Stimulated activated CD4-positive, alpha-beta T cell treated with anti-CD3 and anti-CD28 coated beads, Interleukin-12 subunit alpha, Interleukin-12 subunit beta, amount 100 ng/mL, for 48 hours (primary cell): ENCODE measurements around the gene ZNF653.
"Not testable (repeated sequence)": the region's sequence is repeated elsewhere in the genome, so short reads cannot be mapped to it uniquely, and the experiment has no call there.

Experiments used
- DNase-seq, 3 donors: peaks; one replicate each; pipeline ENCODE4 v3.0.0-alpha.2; 2020; ENCODE audit warnings: low read depth in 2 of 3, low spot score in 1 of 3

The ZNF653 gene

GRCh38 chr19:11457115-11457514, 48.5 kb downstream of the ZNF653 start:
- no peak for DNase-seq

- DNase-seq, result no peak
Measured at GRCh38 chr19:11456659-11457058, 49.0 kb downstream of the ZNF653 start.

DNA sequence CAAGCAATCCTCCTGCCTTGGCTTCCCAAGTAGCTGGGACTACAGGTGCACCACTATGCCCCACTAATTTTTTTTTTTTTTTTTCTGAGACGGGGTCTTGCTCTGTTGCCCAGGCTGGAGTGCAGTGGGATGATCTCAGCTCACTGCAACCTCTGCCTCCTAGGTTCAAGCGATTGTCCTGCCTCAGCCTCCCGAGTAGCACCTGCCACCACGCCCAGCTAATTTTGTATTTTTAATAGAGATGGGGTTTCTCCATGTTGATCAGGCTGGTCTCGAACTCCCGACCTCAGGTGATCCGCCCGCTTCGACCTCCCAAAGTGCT, 50.4 kb downstream of the ZNF653 start:
- not testable (repeated sequence) for DNase-seq

DNA sequence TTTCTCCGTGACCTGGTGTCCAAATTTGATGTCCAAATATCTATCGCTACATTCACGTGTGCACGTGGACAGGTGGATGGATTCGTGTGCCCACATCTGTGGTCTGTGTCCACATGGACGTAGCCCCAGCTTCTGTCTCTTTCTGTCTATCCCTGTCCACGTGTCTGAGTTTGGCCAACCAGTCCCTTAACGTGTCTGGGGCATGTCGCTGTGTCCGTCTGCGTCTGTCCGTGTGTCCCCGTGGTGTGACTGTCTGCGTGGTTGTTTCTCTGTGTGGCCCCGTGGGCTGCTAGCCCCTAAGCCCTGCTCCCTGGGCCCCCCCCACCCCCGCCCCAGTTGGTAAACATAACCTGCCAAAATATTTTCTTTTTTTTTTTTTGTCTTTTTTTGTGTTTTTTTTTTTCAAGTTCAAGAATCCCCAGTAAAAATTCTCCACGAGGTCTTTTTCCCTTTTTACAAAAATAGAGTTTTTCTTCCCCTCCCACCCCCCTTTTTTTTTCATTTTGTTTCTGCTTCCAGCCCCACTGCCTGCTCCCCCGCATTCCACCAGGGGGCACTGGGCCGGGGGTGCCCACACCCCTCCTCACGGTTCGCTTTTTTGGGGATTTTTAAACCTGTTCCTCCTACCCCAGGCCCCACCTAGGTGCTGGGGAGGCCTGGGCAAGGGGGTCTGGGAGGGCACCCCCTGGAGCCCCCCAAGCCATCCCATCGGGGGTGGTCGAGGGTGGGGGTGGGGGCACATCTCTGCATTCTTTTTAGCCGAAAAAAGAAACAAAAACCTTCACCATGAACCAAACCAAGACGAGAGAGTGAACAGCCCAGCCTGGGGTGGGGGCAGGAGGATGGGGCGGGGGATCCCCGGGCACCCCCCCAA, 51.9 kb downstream of the ZNF653 start:
- no peak for DNase-seq

GRCh38 chr19:11452620-11453310, 52.9 kb downstream of the ZNF653 start:
- no peak for DNase-seq

DNA sequence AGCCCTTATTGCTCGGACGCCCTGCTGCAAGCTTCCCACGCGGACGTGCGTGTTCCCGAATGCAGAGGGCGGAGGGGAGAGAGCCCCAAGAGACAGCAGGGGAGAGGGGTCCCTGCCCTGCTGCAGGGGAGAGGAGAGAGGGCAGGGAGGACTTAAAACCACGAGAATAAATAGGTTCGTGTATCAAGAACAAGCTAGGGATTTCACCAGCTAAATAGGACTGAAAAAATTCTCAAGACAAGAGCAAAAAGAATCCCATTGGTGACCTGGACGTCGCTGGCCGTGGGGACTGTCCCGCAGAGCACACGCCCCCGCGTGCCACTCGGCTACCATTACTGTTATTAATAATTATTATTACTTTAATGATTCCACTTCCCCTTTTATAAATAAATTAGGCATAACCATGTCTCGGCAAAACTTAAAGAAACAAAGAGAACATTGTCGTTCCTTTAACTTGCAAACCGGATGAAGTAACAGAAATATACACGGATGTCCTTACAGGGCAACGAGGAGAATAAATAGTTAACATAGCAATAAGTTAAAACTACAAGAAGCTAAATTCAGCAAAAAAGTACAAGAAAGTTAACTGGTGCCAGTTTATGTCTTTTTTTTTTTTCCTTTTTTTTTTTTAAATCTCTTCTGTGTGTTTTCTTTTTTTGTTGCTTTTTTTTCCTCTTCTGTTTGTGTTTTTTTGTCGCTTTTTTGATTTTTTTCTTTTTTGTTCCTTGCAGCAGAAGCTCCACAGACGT, 53.6 kb downstream of the ZNF653 start:
- DNase-seq, result no peak

DNA sequence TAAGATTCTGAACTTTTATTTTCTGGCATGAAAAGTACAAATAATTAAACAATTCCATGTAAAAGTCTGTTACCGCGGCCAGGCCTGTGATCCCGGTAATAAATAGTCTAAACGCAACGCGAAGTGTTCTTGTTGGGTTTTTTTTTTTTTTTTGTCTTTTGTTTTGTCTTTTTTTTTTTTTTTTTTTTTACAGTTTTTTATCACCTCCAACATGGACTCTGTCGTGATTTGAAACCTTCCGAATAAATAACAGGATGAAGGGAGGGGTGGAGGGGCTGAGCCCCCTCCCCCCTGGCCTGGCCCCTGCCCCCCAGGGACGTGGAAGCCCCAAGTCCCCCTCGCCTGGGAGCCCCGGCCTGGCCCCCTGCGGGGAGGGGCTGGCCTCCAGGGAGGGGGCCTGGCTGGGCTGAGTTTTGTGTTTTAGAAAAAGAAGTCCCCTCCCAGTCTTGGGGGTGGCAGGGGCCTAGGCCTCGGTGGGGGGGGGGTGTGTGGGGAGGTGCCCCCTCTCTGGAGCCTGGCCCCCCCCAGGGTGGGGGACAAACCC, 54.2 kb downstream of the ZNF653 start:
- DNase-seq, result no peak

- DNase-seq, result no peak
Measured at GRCh38 chr19:11450570-11451326, 54.9 kb downstream of the ZNF653 start.

DNA sequence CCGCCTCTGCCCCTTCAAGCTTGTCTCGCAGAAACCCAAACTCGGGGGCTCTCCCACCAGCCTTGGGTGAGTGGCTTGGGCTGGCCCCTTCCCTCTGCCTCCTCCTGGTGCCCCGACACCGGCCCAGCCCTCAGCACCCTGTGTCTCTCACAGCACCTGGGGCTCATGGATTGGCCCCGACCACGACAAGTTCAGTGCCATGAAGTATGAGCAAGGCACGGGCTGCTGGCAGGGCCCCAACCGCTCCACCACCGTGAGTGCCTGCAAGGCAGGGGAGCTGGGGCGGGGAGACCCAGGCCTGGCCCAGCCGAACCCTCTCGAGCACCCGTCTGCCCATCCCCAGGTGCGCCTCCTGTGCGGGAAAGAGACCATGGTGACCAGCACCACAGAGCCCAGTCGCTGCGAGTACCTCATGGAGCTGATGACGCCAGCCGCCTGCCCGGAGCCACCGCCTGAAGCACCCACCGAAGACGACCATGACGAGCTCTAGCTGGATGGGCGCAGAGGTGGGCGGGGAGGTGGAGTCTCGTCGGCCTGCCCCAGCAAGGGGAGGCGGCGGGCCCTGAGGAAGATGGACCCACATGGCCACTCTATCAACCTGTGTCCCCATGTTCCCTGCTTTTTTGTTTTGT, 56.6 kb downstream of the ZNF653 start:
- DNase-seq, result no peak

- DNase-seq, result no peak
Measured at GRCh38 chr19:11448410-11448809, 57.2 kb downstream of the ZNF653 start.

DNA sequence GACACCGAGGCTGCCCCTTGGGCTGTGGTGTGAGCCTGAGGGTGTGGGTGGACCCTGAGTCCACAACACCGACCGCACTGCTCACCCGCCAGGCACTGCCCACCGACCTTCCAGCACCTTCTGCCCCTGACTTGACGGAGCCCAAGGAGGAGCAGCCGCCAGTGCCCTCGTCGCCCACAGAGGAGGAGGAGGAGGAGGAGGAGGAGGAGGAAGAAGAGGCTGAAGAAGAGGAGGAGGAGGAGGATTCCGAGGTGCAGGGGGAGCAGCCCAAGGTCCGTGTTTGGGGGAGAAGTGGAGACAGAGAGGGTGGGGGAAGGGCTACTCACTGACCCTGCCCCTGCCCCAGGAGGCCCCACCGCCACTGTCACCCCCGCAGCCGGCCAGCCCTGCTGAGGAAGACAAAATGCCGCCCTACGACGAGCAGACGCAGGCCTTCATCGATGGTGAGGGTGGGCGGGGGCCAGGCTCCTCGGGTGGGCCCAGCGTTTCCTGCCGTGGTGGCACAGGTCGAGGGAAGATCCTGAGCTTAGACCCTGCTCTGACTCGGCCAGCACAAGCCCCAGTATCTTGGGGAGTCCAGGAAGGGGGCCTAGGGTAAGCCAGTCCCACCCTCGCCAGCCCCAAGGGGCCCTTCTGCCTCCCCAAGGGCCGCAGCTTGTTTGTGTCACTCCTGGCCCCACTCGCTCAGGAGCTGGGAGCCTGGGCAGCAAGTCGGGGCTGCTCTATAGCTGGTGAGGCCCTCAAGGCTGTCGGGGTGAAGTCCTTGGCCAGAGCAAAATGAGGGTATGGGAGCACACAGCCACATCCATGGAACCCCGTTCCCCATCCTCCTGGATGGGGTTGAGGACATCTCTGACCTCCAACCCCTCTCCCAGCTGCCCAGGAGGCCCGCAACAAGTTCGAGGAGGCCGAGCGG, 58.0 kb downstream of the ZNF653 start:
- DNase-seq, result no peak

- peak in 1 of 3 donors; percentile 32 for DNase-seq
Measured at GRCh38 chr19:11446652-11447301, 58.9 kb downstream of the ZNF653 start.

DNA sequence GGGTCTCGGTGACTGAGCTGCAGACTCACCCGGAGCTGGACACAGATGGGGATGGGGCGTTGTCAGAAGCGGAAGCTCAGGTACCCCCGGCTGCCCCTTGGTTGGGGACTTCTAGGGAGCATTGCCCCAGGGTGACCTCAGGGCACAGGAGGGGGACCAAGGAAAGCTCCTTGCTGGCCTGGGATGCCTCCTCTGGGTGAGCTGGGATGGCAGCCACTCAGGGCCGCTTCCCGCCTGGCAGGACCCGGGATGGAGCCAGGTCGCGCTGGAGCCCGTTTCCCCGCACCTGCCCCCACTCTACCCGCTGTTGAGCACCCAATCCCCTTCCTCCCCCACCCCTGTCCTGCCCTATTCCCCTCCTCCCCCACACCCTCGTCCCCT, 59.4 kb downstream of the ZNF653 start:
- DNase-seq, result no peak

DNA sequence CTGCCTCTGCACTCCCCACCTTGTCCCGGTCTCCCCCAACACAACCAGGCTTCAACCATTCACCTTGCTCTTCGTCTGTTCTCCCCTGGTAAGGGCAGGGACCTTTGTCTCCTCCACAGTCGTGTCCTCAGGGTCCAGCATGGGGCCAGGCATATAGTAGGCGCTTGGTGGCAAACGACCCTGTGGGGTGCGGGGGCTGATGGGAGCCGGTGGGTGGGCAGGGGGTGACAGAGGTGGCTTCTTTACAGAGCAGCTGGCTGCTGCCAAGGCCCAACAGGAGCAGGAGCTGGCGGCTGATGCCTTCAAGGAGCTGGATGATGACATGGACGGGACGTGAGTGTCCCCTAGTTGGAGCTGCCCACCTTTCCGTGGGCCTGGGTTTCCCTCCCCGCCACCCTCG, 60.5 kb downstream of the ZNF653 start:
- no peak for DNase-seq

DNA sequence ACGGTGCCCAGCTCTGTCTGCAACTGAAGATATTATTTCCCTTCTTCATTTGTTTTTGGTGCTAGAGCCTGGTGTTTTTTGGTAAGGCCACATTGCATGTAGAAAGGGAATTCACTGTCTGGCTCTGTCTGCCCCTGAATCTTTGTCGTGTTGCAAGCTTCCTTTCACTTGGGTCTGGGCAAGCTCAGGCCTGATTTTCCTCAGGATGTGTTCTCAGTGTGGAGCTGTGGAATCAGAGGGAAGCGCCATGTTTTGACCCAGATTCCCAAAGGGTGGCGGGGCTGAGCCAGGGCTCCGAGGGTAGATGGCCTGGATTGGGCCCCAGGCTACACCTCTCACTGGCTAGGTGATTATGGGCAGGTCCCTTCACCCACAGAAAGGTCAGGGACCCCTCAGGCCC, 61.6 kb downstream of the ZNF653 start:
- no peak for DNase-seq

GRCh38 chr19:11437955-11438354, 67.7 kb downstream of the ZNF653 start:
- no peak for DNase-seq

DNA sequence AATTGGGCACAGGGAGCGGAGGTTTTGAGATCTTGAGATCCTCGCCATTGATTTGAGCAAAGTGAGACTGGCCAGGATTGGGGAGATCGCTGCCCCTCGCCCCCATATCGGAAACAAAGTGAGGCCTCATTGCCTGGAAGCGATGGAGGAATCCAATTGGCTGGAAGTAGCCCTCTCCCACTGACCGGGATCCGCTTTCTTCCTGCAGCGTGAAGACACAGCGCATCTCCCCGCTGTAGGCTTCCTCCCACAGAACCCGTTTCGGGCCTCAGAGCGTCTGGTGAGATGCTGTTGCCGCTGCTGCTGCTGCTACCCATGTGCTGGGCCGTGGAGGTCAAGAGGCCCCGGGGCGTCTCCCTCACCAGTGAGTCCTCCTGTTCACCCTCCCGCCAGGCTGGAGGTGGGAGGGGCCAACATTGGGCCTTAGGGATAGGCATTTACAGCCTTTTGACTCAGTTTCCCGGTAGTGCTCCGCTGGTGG, 69.8 kb downstream of the ZNF653 start:
- DNase-seq, result peak in 1 of 3 donors; percentile 12

DNA sequence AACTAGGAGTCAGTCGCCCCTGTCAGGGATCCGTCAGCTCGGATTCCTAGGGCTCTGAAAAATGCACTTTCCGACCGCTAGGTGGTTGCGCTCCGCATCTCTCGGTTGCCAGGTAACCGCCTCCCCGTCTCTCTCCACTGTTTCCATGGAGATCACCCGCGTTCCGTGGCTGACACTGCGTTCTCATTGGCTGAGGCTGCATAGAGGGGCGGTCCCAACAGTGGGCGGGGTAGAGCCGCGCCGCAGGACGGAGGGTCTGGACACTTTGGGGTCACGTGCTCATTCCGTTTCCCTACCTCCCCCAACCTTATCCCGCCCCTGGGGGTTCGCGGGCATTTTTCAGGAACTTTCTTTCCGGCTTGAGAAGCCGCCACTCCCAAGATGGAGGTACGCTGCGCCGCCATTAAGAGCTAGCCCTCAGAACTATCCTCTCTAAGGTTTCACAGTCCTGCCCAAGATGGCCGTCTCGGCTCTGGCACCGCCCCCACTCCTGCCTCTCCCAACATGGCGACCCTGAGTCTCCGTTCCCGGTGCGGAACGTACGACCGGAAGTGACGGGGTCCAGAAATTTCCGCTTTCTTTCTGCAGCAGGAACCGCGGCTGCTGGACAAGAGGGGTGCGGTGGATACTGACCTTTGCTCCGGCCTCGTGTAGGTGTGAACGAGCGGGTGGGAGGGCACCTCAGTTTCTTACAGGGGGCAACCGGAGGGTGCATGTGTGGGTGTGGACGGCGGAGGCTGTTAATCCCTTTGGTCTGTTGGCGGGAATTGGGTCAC, 70.4 kb downstream of the ZNF653 start, which contains the start of the genes ODAD3 and PRKCSH:
TSS of gene ODAD3 (minus strand) at position 65 of the 776 bp plus-strand sequence. CDS start 105 bp downstream, outside the sequence.
TSS of gene PRKCSH (plus strand) at position 579 of the 776 bp plus-strand sequence. CDS start 483 bp downstream, outside the sequence.
- DNase-seq, result peak; percentile 97 to 99 (median 99)
